CD14-positive monocyte (primary cell): Measurements from ENCODE around the gene CLDN10. TPM values are rescaled to one million over a fixed set of nuclear protein-coding genes. Genes with fewer than 3 reads are reported as not detected.

Experiments used
- DNase-seq, 3 donors: peaks; one replicate each; pipeline ENCODE4 v3.0.0-alpha.2; 2011 to 2022
- H2AFZ ChIP-seq: 2 replicates; pipeline ENCODE4 v1.6.0; 2012; ENCODE audit warnings: mild to moderate bottlenecking, low read depth, low read length, inconsistent platforms; ENCODE audit not compliant: insufficient read depth, poor library complexity, severe bottlenecking
- H3K27ac ChIP-seq, 2 donors: 1 replicate in 1 of 2; 2 replicates in 1 of 2; pipeline ENCODE4 v1.5.1; 2012 to 2013; ENCODE audit warnings: low read length in 2 of 2, control low read depth in 1 of 2, inconsistent platforms in 1 of 2, low read depth in 1 of 2, mild to moderate bottlenecking in 1 of 2
- H3K27me3 ChIP-seq, 2 donors: one replicate each; pipeline versions ENCODE4 v1.6.0 to v1.6.1; 2011 to 2013; ENCODE audit warnings: low read length in 2 of 2; ENCODE audit not compliant: control insufficient read depth in 2 of 2, insufficient read depth in 2 of 2
- H3K36me3 ChIP-seq, 2 donors: replicated peaks in 1 of 2; 1 replicate in 1 of 2; 2 replicates in 1 of 2; pipeline versions ENCODE4 v1.5.1 to v1.6.1; 2012 to 2013; ENCODE audit warnings: low read length in 2 of 2, control low read depth in 1 of 2, inconsistent platforms in 1 of 2, mild to moderate bottlenecking in 1 of 2; ENCODE audit not compliant: insufficient read depth in 2 of 2, control insufficient read depth in 1 of 2
- H3K4me1 ChIP-seq, 2 donors: 1 replicate in 1 of 2; 2 replicates in 1 of 2; pipeline versions ENCODE4 v1.5.1 to v1.6.1; 2012 to 2013; ENCODE audit warnings: low read length in 2 of 2, control low read depth in 1 of 2, inconsistent platforms in 1 of 2, mild to moderate bottlenecking in 1 of 2, moderate library complexity in 1 of 2; ENCODE audit not compliant: insufficient read depth in 2 of 2, control insufficient read depth in 1 of 2
- H3K4me2 ChIP-seq: replicated peaks from 2 replicates; pipeline ENCODE3; 2012; ENCODE audit warnings: low read length, moderate library complexity, mild to moderate bottlenecking; ENCODE audit not compliant: poor library complexity, severe bottlenecking; ENCODE audit errors: extremely low read depth
- H3K4me3 ChIP-seq, 3 experiments: fragments of 200-600 bp in 1 of 3; sonication (generic) in 1 of 3; replicated peaks in 1 of 3; 1 replicate in 2 of 3; 2 replicates in 1 of 3; pipeline ENCODE4 v1.5.1; 2011 to 2013; ENCODE audit warnings: low read length in 3 of 3, mild to moderate bottlenecking in 3 of 3, control low read depth in 2 of 3, low read depth in 2 of 3, inconsistent platforms in 1 of 3, moderate library complexity in 1 of 3
- H3K79me2 ChIP-seq: 2 replicates; pipeline ENCODE4 v1.6.0; 2012; ENCODE audit warnings: mild to moderate bottlenecking, control low read depth, inconsistent platforms, low read length, moderate library complexity; ENCODE audit not compliant: insufficient read depth
- H3K9ac ChIP-seq: 2 replicates; pipeline ENCODE4 v1.6.0; 2017; ENCODE audit warnings: low read length, mild to moderate bottlenecking; ENCODE audit not compliant: insufficient read depth, poor library complexity, severe bottlenecking
- H3K9me3 ChIP-seq, 2 donors: replicated peaks in 1 of 2; 1 replicate in 1 of 2; 2 replicates in 1 of 2; pipeline versions ENCODE4 v1.5.1 to v1.6.1; 2012 to 2013; ENCODE audit warnings: low read length in 2 of 2, control low read depth in 1 of 2; ENCODE audit not compliant: control insufficient read depth in 1 of 2, insufficient read depth in 1 of 2
- H4K20me1 ChIP-seq: 2 replicates; pipeline ENCODE4 v1.6.0; 2012; ENCODE audit warnings: mild to moderate bottlenecking, low read length, control low read depth, moderate library complexity; ENCODE audit not compliant: insufficient read depth
- H3K27ac Mint-ChIP-seq, 7 donors: one replicate each; pipeline ENCODE4 v1.8.0; 2020; ENCODE audit warnings: mild to moderate bottlenecking in 7 of 7, mixed read lengths in 7 of 7, moderate library complexity in 6 of 7, inconsistent platforms in 2 of 7
- H3K27me3 Mint-ChIP-seq, 3 donors: one replicate each; pipeline ENCODE4 v1.8.0; 2021 to 2022; ENCODE audit warnings: low read depth in 3 of 3, mild to moderate bottlenecking in 3 of 3, mixed read lengths in 3 of 3, moderate library complexity in 3 of 3, inconsistent platforms in 1 of 3
- H3K36me3 Mint-ChIP-seq, 2 donors: one replicate each; pipeline ENCODE4 v1.8.0; 2020; ENCODE audit warnings: mixed read lengths in 2 of 2, inconsistent platforms in 1 of 2, mild to moderate bottlenecking in 1 of 2
- H3K4me1 Mint-ChIP-seq: one replicate; pipeline ENCODE4 v1.8.0; 2020; ENCODE audit warnings: mild to moderate bottlenecking, mixed read lengths
- H3K4me3 Mint-ChIP-seq, 2 donors: one replicate each; pipeline ENCODE4 v1.8.0; 2020; ENCODE audit warnings: mild to moderate bottlenecking in 2 of 2, mixed read lengths in 2 of 2, moderate library complexity in 1 of 2
- H3K9me3 Mint-ChIP-seq, 7 donors: one replicate each; pipeline ENCODE4 v1.8.0; 2020 to 2022; ENCODE audit warnings: mixed read lengths in 7 of 7, mild to moderate bottlenecking in 6 of 7, moderate library complexity in 6 of 7, inconsistent platforms in 2 of 7
- CTCF ChIP-seq: fragments of 200-600 bp; IDR thresholded peaks from one replicate; pipeline ENCODE4 v1.8.0; 2022; ENCODE audit warnings: antibody characterized with exemption, mild to moderate bottlenecking
- WGBS: methylation state at CpG from one replicate; pipeline ENCODE4 v1.1.5; 2013; ENCODE audit warnings: missing lambda C conversion rate; ENCODE audit not compliant: insufficient coverage; 5-methylcytosine and 5-hydroxymethylcytosine counted together
- intact Hi-C, 2 donors: fragments of 100-400 bp; cut with micrococcal nuclease; formaldehyde crosslinking; loops; one replicate each; pipeline versions ENCODE4 v1.15.0 to v1.15.1; 2023
- polyA plus RNA-seq, 3 donors: library from polyadenylated mRNA; depleted of rRNA in 1 of 3; unstranded in 2 of 3; stranded (reverse) in 1 of 3; fragments of 300-500 nt in 2 of 3; fragments of >200 nt in 1 of 3; fragmentation: Illumina TruSeq in 2 of 3; gene quantifications; 1 replicate in 2 of 3; 2 replicates in 1 of 3; pipeline ENCODE4 v1.2.3, GENCODE V29; 2012 to 2021

Gene CLDN10
- polyA plus RNA-seq, 3 donors: 0.35 TPM; not detected in 2

- H3K4me1 Mint-ChIP-seq: no peaks in the 10 kb centered on the region
- H3K4me1 ChIP-seq: no peaks in the 10 kb centered on the region
- H3K4me3 ChIP-seq: no peak overlapping the region
- H4K20me1 ChIP-seq: no peaks in the 10 kb centered on the region
- no peak overlapping the region for H3K4me3 Mint-ChIP-seq
- no peak for DNase-seq
- no peak overlapping the region for H3K27ac Mint-ChIP-seq
- no peaks in the 10 kb centered on the region for H3K27me3 ChIP-seq
- no peaks in the 10 kb centered on the region for H3K79me2 ChIP-seq
- H3K36me3 ChIP-seq: no peaks in the 10 kb centered on the region
- H3K27me3 Mint-ChIP-seq: peaks cover 0 to 2% (median 0%) of the 10 kb centered on the region in 3 donors
- TF ChIP-seq CTCF: no peak
- no CpG with 5 or more reads among the region's 3 CpGs for WGBS
- no peak overlapping the region for H3K4me2 ChIP-seq
- intact Hi-C loops: no loop called here
- no peak overlapping the region for H2AFZ ChIP-seq
- H3K9ac ChIP-seq: no peak overlapping the region
- no peak overlapping the region for H3K27ac ChIP-seq
- peaks cover 0 to 5% (median 0%) of the 10 kb centered on the region in 7 donors for H3K9me3 Mint-ChIP-seq
- no peaks in the 10 kb centered on the region for H3K36me3 Mint-ChIP-seq
- peaks cover 0 to 6% of the 10 kb centered on the region in 2 donors for H3K9me3 ChIP-seq
These were observed 35.6 kb downstream of the CLDN10 start for GRCh38 chr13:95588134-95588533.

GRCh38 chr13:95588721-95589120, 36.2 kb downstream of the CLDN10 start:
- intact Hi-C loops: no loop called here
- H3K9me3 Mint-ChIP-seq: peaks cover 0 to 5% (median 0%) of the 10 kb centered on the region in 7 donors
- Histone ChIP-seq H4K20me1 (no peaks in the 10 kb centered on the region), H3K27me3 (no peaks in the 10 kb centered on the region), H2AFZ (no peak overlapping the region), H3K79me2 (no peaks in the 10 kb centered on the region), H3K4me1 (no peaks in the 10 kb centered on the region), H3K4me3 (no peak overlapping the region), H3K36me3 (no peaks in the 10 kb centered on the region), H3K27ac (no peak overlapping the region), H3K9me3 (peaks cover 0 to 6% of the 10 kb centered on the region in 2 donors), H3K9ac (no peak overlapping the region), H3K4me2 (no peak overlapping the region)
- WGBS: no CpG with 5 or more reads among the region's 2 CpGs
- peaks cover 0 to 2% (median 0%) of the 10 kb centered on the region in 3 donors for H3K27me3 Mint-ChIP-seq
- H3K36me3 Mint-ChIP-seq: no peaks in the 10 kb centered on the region
- H3K27ac Mint-ChIP-seq: no peak overlapping the region
- no peak for TF ChIP-seq CTCF
- H3K4me3 Mint-ChIP-seq: no peak overlapping the region
- no peaks in the 10 kb centered on the region for H3K4me1 Mint-ChIP-seq
- no peak for DNase-seq
